ENCODE data around the gene INAFM2. TPM values are rescaled to one million over a fixed set of nuclear protein-coding genes. Genes with fewer than 3 reads are reported as not detected.

INAFM2 gene
- total and polyA plus RNA-seq, 10 donors, result 7.4 to 29.6 (median 18.7) TPM

DNA sequence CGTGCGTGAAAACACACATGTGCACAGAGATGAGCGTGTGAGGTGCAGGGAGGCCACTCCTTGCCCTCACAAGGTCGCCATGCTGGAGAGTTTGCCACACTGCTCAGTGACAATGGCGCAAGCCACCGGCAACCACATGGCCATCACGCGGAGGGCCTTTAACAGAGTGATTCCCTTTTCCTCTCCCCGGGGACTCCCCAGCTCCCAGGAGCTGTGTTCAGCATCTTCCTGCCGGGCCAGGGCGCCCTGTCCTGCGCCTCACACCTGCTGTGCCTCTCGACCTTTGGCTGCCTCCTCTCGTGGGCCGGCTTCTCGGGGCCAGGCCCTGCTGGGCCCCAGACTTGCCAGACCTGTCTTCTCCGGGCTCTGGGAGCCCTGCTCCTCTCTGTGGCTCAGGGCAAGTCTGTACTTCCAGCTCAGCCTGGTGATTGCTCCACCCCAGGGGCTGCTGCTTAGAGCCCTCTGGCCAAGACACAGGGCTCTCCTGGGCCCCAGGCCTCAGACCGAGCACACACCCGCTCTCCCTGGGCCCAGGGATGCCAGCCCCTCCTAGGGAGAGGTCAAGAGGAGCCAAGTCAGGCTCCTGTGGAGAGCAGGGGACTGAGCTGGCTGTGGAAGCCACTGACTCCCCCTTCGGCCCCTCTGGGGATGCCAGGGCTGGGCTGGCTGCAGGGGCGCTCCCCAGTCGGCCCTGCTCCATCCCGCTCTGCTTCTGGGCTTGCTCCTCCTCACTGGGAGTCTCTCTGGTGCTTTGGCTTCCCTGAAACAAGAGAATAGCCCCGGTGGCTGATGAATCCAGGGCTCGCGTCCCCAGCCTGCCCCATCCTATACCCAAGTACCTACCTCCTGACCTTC is 11.7 kb downstream of the INAFM2 start:
- intact Hi-C loops (cut with DNase I; ENCODE audit: low total_unique reads), result no loop called here
- Histone ChIP-seq H3K36me3 (no peaks in the 10 kb centered on the region), H3K4me1 (peaks cover 30 to 100% (median 76%) of the 10 kb centered on the region in 6 donors), H3K27me3 (replicated peaks in 1 of 7) (peaks cover 0 to 8% (median 0%) of the 10 kb centered on the region in 7 donors), H3K27ac (peak overlapping the region in 7 of 8 donors; percentile 79 to 91 (median 86)), H3K4me3 (peak overlapping the region in 1 of 8 donors; percentile 53), H3K9me3 (no peaks in the 10 kb centered on the region)
- DNase-seq, result no peak
- 76 to 84% (median 82%) methylated on average over 24 to 26 of the region's 26 CpGs for WGBS, 5 donors
- TF ChIP-seq CTCF (IDR thresholded peaks at IDR 0.05 in 8 of 11, conservative IDR thresholded peaks at IDR 0.05 in 3 of 11), result no peak
- TF ChIP-seq POLR2A (IDR thresholded peaks at IDR 0.05), result no peak
- no peak for TF ChIP-seq POLR2AphosphoS5 (IDR thresholded peaks at IDR 0.05)

GRCh38 chr15:40335938-40336743 is 12.6 kb downstream of the INAFM2 start:
- H3K4me1 ChIP-seq, result peaks cover 30 to 100% (median 80%) of the 10 kb centered on the region in 6 donors
- peaks cover 0 to 8% (median 0%) of the 10 kb centered on the region in 7 donors for H3K27me3 ChIP-seq (replicated peaks in 1 of 7)
- TF ChIP-seq POLR2AphosphoS5 (IDR thresholded peaks at IDR 0.05) (no peak), CTCF (IDR thresholded peaks at IDR 0.05 in 8 of 11, conservative IDR thresholded peaks at IDR 0.05 in 3 of 11) (no peak), POLR2A (IDR thresholded peaks at IDR 0.05) (no peak)
- H3K36me3 ChIP-seq, result no peaks in the 10 kb centered on the region
- H3K4me3 ChIP-seq, result no peak overlapping the region
- no peaks in the 10 kb centered on the region for H3K9me3 ChIP-seq
- 67 to 83% (median 69%) methylated on average over 7 to 13 of the region's 13 CpGs for WGBS, 5 donors
- no peak for DNase-seq
- H3K27ac ChIP-seq, result peak overlapping the region in 4 of 8 donors; percentile 4 to 91 (median 87)
- intact Hi-C loops (cut with DNase I; ENCODE audit: low total_unique reads), result no loop called here

- H3K4me3 ChIP-seq, result no peak overlapping the region
- peaks cover 30 to 98% (median 77%) of the 10 kb centered on the region in 6 donors for H3K4me1 ChIP-seq
- peak in 3 of 11 experiments; percentile 20 to 45 (median 34) for TF ChIP-seq CTCF (IDR thresholded peaks at IDR 0.05 in 8 of 11, conservative IDR thresholded peaks at IDR 0.05 in 3 of 11)
- TF ChIP-seq POLR2A (IDR thresholded peaks at IDR 0.05), result no peak
- no peak for TF ChIP-seq POLR2AphosphoS5 (IDR thresholded peaks at IDR 0.05)
- peak overlapping the region in 4 of 8 donors; percentile 13 to 88 (median 20) for H3K27ac ChIP-seq
- 19 to 43% (median 36%) methylated on average over 5 of the region's 5 CpGs for WGBS, 5 donors
- peaks cover 0 to 8% (median 0%) of the 10 kb centered on the region in 7 donors for H3K27me3 ChIP-seq (replicated peaks in 1 of 7)
- DNase-seq, result no peak
- H3K36me3 ChIP-seq, result no peaks in the 10 kb centered on the region
- no peaks in the 10 kb centered on the region for H3K9me3 ChIP-seq
- intact Hi-C loops (cut with DNase I; ENCODE audit: low total_unique reads), result no loop called here
Observed at GRCh38 chr15:40336744-40337122, 13.2 kb downstream of the INAFM2 start.
